ENCODE data around the gene CNOT6.

Gene CNOT6

DNA sequence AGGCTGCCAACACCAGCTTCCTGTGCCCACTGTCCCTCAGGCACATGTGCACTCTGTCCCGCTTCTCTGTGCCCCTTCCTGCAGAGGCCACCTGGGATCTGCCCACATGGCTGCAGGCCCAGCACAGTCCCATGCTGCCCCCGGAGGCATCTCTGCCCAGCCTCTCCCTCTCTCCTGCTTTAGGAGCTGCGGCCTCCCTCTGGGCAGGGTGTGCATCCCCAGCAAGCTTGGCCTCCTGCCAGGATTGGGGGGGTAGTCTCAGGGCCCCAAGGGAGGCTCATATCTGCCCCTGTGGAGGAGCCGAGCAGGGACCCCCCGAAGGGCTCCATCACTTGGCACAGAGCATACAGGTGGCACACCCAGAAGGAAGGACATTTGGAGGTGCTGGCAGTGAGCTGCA lies 130.4 kb downstream of the CNOT6 start:
- DNase-seq, result no peak

DNA sequence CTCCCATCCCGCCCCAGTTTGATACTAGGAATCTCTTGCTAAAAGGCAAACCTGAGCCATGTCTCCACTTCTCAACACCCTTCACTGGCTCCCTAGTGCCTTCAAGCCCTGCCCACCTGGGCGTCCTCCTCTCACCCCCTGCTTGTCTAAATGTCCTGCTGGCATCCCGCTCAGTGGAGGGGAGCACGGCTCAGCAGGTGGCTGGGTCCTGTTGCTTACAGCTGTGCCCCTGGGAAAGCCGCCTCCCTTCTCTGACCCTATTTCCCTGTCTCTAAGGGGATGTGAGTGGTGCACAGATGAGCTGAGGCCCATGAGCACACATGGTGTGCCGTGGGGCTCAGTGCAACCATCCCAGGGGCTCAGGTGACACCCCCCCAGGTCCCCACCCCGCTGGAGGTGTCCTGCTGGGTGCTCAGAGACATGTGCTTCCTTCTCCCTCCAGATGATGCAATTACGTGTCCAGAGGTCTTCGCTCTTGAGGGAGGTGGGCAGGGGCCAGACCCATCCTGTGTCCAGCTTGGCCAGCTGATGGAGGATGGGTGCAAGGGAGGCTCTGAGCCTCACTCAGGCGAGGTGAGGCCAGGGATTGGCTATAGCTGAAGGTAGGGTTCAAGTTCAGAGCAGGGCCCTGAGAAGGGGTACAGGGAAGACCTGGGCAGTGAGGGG lies 131.1 kb downstream of the CNOT6 start:
- DNase-seq, result no peak

DNA sequence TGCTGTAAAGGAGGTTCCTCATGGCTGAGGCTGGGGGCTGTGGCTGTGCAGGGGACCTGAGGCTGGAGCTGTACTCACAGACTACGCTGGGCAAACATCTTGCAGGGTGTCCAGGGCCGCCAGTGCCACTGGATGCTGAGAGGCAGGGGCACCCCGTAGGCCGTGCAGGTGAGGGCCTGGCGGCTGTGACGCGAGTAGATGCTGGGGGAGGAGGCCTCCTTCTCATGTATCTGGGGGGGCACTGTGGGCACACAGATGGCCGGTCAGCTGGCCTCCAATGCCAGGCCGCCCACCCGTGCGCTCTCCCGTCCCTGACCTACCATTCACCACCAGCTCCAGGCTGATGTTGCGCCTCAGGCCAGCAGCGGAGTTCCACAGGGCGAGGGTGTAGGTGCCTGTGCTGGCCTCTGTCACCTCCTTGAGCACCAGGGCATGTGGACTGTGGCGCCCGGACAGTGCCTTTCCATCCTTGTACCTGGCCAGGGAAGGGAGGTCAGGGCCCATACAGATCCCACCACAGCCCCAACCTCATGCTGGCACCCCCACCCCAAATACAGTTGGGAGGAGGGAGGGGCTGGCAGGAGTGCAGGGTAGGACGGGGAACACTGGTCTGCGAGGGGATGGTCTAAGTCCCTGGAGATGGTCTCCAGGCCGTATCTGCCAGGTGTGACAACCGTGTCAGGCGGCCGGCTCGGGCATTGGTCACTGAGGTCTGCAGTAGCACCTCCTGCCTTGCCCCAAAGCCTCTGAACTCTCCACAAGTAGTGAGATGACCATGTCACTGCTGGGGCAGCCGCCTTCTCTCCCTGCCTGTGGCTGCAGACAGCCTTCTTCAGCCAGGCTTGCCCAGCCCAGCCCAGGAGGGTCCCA lies 131.8 kb downstream of the CNOT6 start:
- DNase-seq, result no peak

DNA sequence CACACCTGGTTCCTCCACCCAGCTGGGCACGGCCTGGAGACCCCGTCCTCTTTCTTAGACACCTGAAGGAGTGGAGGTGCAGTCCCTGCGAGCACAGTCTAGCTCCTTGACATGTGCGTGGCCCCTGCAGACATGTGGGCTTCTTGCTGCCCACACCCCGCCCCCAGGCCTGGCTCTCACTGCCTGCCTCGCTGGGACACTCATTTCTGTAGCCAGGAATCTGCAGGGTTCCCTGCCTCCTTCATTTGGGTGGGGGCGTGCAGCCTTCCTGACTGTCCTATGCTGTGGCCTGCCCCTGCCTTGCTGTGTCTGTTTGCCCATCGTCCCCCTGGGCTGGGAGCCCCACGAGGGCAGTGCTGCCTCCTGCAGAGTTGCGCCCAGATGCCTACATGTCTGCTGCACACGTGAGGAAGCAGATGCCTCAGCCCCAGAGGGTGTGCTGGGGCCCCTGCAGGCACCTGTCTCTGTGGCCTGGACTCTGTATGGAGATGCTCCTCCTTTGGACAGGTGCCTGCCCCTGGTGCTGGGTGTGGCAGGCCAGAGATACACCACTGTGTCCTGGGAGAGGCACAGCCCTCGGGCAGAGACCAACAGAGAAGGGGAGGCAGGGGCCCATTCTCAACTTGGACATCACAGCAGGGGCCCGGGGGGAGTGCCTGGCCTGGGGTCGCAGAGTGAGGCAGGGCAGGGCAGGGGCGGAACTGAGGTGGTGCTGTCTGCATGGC lies 132.6 kb downstream of the CNOT6 start:
- no peak for DNase-seq

DNA sequence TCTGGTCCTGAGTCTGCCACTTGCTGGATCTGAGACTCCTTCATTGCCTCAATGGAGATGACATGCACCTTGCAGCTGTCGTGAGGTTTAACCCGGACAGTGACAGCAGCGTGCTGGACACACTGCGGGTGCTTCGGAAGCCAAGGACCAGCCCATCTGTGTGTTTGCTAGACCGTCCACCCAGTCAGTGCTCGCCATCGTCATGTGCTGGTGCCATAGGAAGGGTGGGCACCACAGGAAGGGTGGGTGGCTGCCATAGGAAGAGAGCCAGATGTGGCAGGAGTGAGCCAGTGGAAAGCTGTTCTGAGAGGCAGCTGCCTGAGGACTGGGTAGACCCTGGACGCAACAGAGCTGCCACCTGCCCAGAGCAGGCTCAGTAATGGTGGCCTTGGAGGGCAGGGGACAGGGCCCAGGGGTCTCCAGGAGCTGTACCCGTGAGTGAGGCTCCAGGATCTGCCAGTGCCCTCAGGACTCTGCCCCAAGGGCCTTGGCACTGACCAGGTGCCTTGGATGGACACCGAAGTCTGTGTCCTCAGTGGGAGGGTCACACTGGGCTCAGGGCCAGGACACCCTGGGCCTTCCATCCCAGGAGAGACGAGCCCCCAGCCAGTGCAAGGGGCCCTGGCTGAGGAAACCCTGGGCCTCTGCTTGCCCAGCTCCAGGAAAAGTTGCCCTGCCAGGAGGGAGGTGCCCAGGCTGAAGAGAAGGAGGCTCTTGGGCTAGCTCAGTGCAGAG lies 133.4 kb downstream of the CNOT6 start:
- DNase-seq, result no peak
